Frontal cortex (tissue), 4 donors: ENCODE results near the gene TMEM175. TPM values are rescaled to one million over a fixed set of nuclear protein-coding genes. Genes with fewer than 3 reads are reported as not detected.
"Not testable (repeated sequence)": the region's sequence is repeated elsewhere in the genome, so short reads cannot be mapped to it uniquely, and the experiment has no call there.

Experiments
- DNase-seq, 2 donors: peaks; one replicate each; pipeline ENCODE4 v3.0.0; 2012; ENCODE audit warnings: low spot score in 2 of 2
- FAIRE-seq: peaks from 2 replicates; lab custom pipeline; 2012; peaks lifted over from hg19 to GRCh38; lab: Jason Lieb, UNC
- total RNA-seq: library from RNA; depleted of rRNA; stranded (reverse); fragments of >200 nt; gene quantifications from one replicate; pipeline ENCODE4 v1.2.3, GENCODE V29; 2014
- donor health status: control.
- donor health status: control.
- donor health status: control.

Gene TMEM175
- total RNA-seq, 1 donor from 2014 or later, result 18.8 TPM

DNA sequence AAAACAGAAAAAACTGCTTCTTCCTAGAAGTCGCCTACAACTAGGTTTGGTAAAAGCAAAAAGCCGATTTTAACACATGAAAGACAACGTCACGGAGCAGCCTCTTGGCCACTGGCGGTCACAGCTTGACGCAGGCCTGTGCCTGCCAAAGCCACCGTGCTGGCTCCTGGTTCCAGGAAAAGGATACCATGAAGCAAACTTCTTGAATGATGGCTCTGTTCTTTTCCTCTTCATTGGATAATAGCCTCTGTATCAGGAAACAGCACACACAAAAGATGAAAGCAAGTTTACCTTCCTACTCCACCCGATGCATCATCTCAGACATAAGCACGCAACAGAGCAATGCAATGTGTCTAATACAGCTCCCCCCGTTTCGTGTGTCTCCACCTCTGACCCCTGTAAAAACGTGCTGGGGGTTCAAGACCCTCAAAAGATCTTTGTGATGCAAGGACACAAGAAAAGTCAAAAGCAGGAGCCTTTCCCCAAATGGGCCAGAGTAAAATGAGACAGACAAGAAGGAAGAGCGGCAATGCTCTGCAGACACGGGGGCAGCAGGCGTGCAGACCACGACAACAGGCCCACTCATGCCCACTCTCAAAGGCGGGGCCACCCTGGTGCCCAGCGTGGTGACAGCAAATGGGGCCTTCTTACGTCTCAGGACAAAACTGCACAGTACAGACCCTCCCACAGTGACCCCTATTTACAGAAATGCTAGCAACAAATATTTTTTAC is 19.5 kb upstream of the TMEM175 start:
- FAIRE-seq (no peak), DNase-seq (no peak)

DNA sequence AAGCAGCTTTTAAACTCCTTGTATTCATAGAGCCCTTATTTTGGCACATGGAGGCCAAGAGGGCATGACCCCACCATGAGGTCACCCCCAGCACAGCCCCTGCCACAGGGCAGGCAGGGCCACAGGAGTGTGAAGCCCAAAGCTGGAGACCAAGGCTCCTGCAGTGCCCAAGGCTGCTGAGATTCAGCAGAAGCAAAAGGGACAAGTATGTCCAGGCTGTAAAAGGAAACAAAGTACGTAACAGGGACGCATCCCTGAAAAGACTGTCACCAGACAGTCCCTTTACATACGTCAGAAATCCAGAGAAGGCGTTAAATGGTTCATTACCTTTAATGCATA is 19.0 kb upstream of the TMEM175 start:
- no peak for DNase-seq
- FAIRE-seq, result no peak

DNA sequence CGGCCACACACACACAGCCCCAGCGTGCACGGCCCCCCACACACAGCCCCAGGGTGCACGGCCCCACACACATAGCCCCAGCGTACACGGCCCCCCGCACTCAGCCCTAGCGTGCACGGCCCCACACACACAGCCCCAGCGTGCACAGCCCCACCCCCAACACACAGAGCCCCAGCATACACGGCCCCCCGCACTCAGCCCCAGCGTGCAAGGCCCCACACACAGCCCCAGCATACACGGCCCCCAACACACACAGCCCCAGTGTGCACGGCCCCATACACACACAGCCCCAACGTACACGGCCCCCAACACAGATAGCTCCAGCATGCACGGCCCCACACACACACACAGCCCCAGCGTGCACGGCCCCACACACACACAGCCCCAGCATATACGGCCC is 17.7 kb upstream of the TMEM175 start:
- no peak for FAIRE-seq
- no peak for DNase-seq

DNA sequence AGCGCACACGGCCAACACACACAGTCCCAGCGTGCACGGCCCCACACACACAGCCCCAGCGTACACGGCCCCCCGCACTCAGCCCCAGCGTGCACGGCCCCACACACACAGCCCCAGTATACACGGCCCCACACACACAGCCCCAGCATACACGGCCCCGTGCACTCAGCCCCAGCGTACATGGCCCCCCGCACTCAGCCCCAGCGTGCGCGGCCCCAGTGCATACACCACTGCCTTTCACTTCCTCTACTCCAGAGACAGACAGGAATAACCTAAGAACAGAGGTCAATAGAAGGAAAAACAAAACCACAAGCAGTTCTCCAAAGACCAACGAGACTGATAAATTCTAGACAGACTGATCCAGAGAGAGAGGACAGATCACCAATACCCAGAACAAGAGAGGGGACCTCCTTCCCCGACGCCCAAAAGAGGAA is 17.2 kb upstream of the TMEM175 start:
- no peak for FAIRE-seq
- DNase-seq, result no peak

DNA sequence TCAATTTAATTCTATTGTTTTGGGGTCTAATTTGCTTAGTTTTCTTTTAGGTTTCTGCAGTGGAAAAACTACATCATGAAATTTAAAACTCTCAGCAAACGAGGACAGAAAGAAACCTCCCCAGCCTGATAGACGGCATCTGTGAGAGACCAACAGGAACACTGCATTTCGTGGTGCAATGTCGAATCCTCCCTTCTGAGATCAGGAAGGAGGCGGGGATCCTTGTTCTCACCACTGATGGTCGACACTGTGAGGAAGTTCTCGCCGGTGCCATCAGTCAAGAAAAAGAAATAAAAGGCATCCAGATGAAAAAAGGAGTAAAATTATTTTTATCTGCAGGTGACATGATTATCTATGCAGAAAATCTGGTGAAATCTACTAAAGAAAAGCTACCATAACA is 16.7 kb upstream of the TMEM175 start:
- DNase-seq (no peak), FAIRE-seq (no peak)

DNA sequence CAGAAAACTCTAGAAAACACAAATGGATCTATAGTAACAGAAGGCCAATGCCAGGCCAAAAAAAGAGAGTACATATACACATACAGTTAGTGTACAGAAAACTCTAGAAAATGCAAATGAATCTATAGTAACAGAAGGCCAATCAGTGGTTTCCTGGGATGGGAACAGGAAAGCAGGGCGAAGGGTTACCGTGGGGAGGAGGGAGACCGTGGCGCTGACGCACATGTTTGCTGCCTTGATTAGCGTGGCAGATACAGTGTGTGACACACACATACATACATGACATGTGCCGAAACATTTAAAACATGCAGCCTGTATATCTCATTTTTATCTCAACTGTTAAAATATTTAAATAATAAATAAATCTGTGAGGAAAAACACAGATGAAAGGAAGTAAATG is 14.8 kb upstream of the TMEM175 start:
- FAIRE-seq (no peak), DNase-seq (no peak)

DNA sequence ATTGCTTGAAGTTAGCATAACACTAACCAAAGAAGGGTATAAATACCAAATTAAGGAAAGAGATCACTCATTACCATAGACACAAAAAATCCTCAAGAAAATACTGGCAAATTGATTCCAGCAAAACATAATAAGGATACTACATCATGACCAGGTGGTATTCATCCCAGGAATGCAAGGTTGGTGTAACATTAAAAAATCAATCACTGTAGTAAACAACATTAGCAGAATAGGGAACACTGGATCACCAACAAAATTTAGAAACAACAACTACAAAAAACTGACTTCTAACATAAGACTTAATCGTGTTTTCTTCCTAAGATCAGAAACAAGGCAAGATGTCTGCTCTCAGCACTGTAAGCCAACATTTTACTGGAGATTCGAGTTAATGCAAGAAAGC is 14.3 kb upstream of the TMEM175 start:
- FAIRE-seq (no peak), DNase-seq (no peak)

DNA sequence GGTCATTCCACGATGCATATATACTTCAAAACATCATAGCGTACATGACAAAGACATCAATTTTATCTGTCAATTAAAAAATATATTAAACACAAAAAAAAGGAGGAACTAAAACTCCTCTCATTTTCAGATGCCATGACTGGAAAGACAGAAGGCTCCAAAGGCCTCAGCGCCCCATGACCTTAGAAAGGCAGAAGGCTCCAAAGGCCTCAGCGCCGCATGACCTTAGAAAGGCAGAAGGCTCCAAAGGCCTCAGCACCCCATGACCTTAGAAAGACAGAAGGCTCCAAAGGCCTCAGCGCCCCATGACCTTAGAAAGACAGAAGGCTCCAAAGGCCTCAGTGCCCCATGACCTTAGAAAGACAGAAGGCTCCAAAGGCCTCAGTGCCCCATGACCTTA is 13.7 kb upstream of the TMEM175 start:
- FAIRE-seq, DNase-seq: not testable (repeated sequence)

DNA sequence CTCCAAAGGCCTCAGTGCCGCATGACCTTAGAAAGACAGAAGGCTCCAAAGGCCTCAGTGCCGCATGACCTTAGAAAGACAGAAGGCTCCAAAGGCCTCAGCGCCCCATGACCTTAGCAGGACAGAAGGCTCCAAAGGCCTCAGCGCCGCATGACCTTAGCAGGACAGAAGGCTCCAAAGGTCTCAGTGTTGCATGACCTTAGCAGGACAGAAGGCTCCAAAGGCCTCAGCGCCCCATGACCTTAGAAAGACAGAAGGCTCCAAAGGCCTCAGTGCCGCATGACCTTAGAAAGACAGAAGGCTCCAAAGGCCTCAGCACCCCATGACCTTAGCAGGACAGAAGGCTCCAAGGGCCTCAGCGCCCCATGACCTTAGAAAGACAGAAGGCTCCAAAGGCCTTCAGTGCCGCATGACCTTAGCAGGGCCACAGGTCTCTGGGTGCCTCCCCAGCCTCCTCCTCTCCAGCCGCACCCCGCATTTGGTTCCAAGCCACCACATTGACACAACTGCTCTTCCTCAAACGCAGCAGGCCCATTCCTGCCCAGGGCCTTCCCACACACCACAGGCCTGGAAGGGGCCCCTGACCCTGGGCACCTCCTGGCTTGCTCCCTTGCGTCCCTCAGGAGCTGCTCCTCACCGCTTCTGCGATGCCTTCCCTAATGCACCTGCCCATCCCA is 13.1 kb upstream of the TMEM175 start:
- DNase-seq, FAIRE-seq: not testable (repeated sequence)

DNA sequence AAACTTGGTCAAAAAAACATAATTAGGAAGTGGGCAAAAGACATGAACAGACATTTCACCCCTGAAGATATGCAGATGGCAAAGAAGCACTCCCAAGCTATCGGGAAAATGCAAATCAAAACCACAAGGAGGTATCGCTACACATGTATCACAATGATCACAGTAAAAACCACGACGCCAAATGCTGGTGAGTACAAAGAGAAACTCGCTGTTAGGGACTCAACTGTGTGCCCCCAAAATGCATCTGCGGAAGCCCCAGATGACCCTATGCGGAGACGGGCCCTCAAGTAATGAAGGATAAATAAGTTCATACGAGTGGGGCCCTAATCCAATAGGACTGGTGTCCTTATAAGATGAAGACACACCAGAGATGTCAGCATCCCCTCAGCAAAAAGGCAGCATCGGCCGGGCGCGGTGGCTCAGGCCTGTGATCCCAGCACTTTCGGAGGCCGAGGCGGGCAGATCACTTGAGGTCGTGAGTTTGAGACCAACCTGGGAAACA is 10.4 kb upstream of the TMEM175 start:
- FAIRE-seq (no peak), DNase-seq (no peak)

DNA sequence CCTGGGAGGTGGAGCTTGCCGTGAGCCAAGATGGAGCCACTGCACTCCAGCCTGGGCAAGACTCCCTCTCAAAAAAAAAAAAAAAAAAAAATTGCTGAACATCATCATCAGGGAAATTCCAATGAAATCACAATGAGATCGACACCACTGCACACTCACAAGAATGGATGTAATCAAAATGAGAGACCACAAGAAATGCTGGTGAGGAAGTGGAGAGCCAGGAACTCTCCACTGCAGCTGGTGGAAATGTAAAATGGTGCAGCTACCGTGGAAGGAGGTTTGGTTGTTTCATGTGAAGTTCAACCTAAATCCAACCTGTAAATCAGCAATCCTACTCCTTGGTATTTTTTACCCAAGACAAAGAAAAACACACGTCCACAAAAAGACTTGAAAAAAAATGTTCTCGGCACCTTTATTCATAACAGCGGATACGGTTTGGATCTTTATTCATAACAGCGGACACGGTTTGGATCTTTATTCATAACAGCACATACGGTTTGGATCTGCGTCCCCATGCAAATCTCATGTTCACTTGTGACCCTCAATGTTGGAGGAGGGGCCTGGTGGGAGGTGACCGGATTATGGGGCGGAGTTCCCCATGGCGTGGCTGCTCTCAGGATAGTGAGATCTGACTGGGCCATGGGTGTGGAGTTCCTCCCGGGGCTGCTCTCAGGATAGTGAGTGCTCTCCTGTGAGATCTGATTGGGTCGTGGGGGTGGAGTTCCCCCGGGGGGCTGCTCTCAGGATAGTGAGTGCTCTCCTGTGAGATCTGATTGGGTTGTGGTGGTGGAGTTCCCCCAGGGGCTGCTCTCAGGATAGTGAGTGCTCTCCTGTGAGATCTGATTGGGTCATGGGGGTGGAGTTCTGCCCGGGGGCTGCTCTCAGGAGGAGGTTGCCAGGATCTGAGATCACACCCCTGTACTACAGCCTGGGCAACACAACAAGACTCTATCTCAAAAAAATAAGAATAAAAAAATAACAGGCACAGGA is 7.9 kb upstream of the TMEM175 start:
- FAIRE-seq, result no peak
- DNase-seq, result no peak

DNA sequence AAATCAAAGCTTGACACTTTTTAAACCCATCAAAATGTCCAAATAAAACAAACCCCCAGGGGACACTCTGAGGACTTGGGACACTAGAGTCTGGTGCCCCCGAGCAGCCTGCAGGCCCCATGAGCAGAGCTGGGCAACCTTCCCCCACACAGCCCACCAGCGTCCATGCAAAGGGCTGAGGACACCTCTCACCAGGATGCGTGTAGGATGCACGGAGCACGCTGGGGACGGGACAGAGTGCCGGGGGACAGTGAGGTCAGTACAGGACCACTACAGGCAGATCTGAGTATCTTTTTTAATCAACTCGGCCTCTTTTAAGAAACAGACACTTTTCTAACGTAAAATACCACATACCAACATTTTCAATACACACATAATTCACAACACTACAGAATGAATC is 7.1 kb upstream of the TMEM175 start:
- no peak for FAIRE-seq
- DNase-seq, result no peak

DNA sequence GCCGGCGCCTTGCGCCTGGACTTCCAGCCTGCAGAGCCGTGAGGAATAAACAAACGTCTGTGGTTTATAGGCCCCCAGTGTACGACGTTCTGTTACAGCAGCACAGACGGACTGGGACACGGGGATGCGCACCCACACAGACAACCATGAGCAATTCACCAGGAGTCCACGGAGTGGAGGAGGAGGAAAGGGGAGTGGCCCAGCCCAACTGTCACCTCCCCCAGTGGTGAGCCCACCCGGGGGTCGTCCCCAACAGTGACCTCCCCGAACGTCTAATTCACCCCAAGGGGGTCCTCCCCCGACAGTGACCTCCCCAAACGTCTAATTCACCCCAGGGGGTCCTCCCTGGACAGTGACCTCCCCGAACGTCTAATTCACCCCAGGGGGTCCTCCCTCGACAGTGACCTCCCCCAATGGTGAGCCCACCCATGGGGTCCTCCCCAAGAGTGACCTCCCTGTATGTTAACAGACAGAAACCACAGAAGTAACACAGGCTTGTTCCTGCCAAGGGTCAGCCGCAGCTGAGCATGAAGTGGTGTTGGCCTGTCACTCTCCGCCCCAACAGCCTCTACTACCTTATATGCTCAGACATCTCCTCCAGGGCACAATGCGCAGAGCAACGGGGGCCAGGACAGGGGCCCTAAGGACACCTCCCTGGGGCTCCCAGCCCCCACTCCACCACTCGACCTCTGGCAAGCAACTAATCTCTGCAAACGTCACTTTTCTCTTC is 6.3 kb upstream of the TMEM175 start:
- no peak for DNase-seq
- no peak for FAIRE-seq

DNA sequence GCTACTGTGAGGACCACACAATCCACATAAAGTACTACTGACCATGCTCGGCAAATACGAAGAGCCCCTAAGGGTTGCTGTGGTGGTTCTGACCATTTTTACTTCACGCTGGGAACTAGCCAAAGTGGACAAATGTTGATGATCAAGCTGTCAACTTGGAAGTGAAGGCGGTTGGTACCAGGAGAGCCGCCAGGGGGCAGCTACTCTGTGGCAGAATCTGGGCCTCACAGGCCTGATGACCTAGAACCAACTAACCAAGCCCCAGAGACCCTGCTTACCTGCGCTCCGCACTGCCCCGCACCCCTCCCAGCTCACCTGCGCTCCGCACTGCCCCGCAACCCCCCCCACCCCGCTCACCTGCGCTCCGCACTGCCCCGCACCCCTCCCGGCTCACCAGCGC is 5.7 kb upstream of the TMEM175 start:
- FAIRE-seq (no peak), DNase-seq (no peak)

DNA sequence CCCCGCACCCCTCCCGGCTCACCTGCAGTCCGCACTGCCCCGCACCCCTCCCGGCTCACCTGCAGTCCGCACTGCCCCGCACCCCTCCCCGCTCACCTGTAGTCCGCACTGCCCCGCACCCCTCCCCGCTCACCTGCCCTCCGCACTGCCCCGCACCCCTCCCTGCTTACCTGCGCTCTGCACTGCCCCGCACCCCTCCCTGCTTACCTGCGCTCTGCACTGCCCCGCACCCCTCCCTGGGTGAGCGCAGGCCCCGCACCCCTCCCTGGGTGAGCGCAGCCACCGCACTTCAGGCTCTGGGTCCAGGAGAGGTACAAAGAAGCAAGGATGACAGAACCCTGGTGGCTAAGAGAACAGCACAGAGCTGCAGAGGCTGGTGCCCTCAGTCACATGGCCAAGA is 4.7 kb upstream of the TMEM175 start:
- DNase-seq, FAIRE-seq: not testable (repeated sequence)

DNA sequence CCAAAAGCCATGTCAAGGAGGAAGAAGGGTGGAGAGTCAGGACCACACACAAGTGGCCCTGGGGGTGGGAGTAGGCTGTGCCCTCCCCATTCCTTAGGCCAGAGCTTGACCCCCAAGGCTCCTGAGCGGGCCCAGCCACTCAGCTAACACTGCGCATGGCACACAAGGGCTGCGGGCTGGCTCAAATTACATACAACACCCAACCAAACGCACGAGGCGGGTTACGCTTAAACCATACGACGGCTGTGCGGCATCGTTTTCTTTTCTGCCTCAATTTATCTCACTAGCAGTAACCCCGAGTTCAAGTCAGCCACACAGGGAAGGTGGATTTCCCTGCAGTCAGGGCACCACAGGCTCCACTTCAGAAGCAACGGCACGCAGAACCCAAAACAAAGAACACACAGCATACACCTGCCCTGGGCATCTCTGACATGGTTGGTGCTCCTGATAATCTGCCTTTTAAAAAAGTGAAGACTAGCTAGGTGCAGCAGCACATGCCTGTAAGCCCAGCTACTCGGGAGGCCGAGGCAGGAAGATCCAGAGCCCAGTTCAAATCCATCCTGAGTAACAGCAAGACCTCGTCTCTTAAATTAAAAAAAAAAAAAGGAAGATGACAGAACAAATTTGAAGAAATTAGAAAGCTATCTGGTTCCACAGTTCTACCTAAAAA is 3.0 kb upstream of the TMEM175 start:
- DNase-seq (no peak), FAIRE-seq (no peak)

DNA sequence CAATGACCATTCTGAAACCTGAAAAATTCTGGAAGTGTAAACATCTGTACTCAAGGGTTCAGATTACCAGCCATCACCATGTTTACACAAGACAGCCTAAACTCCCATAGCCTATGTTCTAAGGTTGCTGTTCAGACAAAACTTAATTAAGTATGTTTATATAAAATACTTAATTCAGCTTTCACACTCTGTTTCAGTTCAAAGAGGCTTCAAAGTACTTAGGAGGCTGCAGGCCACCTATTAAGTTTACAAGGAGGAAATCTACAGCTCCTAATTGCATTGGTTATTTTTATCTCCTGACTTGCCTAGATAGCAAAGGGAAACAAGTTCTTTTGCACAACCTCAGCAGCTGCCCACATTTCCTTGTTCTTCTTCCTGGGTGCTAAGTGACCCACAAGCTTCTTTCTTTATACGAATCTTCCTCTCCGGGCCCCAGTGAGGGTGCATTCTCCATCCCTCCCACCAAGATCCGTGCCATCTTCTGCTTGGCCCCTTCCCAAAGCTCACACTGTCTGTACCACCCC is 2.2 kb upstream of the TMEM175 start:
- FAIRE-seq (no peak), DNase-seq (no peak)

DNA sequence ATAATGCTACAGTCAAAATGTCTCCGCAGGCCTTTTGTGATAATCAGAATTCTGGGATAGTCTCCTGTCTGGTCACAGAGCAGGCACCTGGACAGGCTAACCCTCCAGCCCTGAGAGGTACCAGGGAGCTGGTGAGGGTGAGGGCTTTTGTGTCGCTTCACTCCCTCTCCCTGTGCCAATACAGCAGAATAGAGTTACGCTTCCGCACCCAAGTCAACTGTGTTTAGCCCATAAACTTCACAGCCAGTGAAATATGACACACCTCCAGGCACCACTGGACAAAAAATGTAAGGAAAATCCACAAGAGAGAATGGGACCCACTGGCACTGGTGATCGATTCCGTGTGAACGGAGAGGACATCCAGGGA is 1.4 kb upstream of the TMEM175 start:
- DNase-seq (no peak), FAIRE-seq (no peak)
